GM04504 (cell line): ENCODE measurements around the gene GDPD3.
"Not testable (repeated sequence)": the region's sequence is repeated elsewhere in the genome, so short reads cannot be mapped to it uniquely, and the experiment has no call there.

ENCODE experiments used
- DNase-seq: peaks from one replicate; pipeline ENCODE4 v3.0.0-alpha.2; 2012; ENCODE audit warnings: low read depth

GDPD3 gene

DNA sequence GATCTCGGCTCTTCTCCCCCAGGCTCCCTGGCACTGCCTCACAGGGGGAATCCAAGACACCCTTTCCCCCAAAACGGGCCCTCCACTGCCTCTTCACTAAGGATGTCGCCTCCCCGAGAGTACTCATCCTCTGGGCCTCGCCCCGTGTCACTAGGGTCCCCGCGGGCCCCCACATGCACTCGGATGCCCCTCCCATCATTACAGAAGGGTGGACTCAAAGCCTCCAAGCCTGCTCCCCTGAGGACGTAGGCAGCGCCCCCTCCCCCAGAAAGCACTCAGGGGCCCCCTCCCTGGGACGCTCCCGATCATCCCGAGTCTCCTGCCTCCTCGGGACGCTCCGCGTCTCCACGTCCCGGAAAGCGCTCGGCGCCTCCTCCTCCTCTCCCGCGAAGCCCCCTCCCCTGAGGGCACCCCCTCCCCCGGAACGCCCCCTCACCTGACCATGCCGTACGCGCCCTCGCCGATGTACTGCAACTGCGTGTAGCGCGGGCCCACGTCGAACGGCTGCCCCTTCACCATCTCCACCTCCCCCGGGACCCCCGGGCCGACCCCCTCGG is 9.3 kb upstream of the GDPD3 start:
- no peak for DNase-seq

DNA sequence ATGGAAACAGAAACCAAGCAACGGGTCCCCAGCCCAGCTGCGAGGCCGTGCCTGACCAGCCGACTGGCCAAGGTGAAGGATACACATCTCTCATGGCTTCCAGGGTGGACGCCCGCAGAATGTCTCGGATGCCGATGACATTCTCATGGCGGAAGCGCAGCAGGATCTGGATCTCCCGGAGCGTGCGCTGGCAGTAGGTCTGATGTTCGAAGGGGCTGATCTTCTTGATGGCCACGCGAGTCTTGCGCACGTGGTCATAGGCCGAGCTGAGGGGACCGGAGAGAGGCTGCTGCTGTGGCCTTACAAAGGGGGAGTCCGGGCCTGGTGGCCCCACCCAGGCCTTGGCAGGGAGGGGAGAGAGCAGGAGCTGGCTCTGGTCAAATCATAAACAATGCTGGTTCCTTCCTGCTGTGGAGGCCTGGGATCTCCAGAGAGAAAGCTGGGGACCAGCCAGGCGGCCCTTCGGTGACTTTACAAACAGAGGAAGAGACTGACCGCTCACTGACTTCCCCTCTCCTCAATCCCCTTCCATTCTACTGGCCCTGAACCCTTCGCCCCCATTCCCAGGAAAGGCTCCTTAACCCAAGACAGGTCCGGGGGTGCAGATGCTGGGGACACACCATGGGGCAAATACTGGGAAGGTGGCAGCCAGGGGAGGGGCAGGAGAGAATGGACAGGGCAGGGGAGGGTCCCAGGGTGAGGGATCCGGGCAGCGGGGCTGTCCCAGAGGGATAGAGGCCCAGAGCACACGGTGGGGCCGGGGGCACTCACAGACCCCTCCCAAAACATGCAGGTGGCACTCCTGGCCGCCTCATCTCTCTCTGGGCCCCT is 8.6 kb upstream of the GDPD3 start:
- DNase-seq = no peak

DNA sequence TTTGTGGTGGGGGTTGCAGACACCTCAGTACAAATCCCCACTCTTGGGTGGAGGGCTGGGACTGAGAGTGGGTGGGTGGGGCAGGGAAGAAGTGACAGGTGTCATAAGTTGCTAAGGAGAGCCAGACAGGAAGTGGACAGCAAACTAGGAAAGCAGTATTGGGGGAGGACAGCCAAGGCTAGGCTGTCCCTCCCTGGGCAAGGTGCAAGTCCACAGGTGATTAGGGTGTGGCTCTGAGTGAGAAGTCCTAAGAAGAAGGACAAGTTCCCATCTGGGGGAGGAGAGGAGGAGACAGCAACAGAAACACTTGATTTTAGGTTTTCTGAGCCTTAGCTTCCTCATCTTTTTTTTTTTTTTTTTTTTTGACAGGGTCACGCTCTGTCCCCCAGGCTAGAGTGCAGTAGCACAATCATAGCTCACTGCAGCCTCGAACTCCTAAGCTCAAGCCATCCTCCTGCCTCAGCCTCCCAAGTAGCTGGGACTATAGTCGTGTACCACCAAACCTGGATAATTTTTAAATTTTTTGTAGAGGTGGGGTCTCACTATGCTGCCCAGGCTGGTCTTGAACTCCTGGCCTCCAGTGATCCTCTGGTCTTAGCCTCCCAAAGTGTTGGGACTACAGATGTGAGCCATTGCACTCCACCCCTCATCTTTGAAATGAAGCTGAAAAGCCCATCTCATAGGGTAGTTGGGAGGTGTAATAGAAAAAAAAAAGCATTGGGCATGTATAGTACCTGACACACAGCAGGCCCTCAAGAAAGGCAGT is 7.2 kb upstream of the GDPD3 start:
- DNase-seq = no peak

DNA sequence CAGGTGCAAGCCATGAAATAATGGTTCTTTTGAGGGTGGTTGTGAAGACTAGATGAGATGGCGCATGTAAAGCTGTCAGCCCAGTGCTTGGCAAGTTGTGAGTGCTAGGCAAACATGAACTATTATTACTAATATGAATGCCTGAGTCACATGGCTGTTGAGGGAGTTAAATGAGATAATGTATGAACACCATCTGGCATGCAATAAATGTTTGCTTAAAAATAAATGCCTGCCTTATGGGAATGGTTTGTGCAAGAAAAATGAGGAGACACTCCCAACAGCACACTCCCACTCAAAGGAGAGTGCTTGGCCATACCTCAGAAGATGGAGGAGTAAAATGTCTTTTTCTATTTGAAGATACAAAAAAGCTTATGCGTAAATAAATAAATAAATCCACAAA is 6.1 kb upstream of the GDPD3 start:
- DNase-seq = no peak

DNA sequence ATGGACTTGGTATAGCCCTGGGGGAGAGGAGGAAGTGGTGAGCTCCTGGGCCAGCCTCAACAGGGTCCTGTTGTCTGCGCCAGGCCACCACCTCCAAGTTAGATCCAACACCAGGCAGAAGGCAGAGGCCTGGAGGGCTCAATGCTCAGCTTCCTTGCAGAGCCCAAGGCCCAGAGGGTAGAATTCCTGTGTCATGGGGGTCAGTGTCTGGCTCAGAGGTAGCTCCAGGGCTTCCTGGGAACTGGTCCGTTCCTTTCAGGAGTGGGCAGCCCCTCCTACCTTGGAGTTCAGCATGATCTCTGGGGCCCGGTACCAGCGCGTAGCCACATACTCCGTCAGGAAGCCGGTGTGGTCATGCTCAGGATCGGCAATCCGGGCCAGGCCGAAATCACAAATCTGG is 4.4 kb upstream of the GDPD3 start:
- no peak for DNase-seq

DNA sequence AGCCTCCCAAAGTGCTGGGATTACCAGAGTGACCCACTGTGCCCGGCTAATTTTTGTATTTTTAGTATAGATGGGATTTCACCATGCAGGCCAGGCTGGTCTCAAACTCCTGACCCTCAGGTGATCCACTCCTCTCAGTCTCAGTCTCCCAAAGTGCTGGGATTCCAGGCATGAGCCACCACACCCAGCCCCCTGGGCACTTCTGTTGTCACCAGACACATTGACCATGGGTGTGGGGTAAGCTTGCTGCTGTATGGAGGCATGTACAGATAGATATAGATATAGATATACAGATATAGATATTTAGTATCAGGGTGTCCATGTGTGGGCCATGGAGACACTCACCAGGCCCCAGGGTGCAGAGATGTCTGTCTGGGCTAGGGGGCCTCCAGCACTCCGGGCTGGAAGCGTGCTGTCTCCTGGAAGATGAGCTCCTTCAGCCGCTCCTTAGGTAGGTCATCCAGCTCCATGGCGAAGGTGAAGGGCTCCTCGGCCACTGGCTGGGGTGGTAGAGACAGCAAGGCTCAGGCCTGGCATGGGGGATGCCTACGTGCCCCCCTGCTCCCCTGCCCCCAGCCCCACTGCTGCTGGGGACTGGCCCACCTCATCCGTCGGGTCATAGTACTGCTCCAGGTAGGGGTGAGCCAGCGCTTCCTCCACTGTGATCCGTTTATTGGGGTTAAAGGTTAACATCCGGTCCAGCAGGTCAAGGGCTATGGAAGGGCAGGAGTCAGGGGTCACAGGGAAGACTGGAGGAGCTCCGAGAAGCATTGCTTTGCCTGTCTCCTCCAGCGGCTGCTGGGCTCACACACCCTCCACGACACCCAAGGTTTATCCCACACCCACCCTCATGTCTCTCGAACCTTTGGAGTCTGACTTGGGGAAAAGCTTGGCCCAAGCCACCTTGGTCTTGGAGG is 3.2 kb upstream of the GDPD3 start:
- DNase-seq = no peak

DNA sequence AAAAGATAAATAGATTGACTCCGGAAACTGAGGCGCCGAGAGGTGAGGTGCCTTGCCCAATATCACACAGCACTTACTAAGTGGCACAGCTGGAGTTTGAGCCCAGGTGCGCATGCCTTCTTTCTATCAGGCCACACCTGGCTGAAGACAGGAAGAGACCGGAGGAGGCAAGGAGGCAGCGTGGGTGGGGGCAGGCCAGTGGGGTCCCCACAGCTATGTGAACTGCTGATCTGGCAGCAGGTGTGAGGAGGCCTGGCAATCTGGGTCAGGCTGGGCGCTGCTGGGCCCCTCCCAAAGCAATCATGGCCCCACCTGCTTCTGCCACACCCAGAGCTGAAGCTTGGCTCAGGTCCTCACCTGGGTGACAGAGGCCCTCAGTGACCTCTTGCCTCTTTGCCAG is 1.9 kb upstream of the GDPD3 start:
- DNase-seq = no peak

DNA sequence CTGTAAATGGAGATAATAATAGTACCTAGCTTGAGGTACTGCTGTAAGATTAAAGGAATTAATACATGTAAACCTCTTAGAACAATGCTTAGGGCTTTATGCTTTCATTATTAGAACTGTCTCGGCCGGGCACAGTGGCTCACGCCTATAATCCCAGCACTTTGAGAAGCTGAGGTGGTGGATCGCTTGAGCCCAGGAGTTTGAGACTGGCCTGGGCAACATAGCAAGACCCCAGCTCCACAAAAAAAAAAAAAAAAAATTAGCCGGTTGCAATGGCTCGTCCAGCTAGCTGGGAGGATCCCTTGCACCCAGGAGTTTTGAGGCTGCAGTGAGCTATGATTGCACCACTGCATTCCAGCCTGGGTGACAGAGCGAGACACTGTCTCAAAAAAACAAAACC is 1.5 kb upstream of the GDPD3 start:
- DNase-seq = not testable (repeated sequence)

DNA sequence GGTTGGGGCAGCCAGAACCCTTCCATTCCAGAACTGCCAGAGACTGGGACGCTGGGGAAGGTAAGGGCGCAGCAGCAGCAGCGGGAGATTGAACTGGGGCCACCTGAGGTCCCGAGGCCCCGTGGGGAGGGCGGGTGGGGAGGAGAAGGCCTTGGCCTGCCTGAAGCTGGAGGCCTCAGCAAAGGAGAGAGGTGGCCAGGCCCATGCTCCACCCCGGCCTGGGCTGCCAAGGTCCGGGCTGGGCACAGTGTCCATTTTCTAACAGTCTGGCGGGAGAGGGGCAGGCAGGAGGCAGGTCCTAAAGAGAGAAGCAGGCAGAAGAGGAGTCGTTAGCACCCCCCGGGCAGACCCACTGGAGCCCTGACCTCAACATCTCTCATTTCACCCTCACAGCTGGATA is 1.1 kb upstream of the GDPD3 start:
- DNase-seq = no peak

DNA sequence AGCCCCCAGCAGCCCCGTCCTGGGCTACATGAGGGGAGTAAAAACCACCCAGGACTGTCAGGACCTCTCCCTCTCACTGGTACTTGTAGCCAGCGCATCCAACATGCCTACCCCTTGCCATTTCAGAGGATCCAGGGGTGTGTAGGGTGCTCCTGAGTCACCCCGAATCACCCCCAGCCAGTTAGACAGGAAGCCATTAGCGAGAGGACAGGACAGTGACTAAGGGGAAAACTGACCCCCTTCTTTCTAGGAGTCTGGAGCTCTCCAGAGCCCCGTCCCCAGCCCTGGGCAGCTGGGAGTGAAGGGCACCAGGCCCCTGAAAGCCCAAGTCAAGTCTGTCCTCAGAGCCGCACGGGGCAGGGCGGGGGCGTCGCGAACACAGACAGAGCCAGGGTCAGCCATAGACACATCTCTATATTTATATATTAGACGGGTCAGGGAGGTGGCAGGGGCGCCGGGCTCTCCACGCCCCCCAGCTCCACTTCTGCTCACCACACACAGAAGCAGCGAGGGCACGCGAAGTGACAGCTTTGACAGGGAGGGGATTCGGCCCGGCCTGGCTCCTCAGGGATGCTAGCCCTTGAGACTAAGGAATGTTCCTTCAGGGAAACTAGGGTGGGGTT is 485 bp upstream of the GDPD3 start:
- no peak for DNase-seq

DNA sequence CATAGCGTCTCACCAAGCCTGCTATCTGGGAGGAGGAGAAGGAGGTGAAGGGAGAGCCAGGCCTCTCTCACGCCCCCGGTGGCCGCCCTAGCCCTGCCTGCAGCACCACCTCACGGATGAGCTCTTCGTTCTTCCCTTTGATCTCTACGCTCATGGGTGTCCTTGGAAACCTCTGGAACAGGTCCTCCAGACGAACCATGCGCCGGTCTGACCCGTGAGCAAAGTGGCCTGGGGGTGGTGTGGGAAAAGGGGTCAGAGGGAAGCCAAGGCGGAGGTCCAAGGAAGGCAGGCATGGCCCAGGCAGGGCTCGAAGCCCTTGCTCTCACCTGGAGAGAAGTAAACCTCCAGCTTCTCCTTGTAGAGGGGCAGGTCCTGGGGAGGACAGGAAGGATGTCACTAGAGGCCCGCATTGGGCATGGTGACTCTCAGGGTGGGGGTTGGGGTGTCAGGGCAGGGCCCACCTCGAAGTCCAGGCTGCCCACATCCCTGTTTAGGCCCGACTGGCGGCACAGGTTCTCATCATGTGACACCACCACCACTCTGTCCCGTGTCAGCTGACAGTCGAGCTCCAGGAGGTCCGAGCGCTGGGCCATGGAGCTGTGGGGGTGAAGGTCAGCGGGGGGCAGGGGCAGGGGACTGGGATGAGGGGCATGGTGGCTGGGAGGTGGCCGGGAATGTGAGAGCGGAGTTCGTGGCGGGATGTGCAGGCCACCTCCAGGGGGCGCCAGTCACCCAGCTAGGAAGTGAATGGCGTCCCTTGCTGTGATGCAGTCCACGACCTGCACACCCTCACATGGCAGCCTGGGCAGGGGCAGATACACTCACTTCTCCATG is 923 bp downstream of the GDPD3 start:
- no peak for DNase-seq

DNA sequence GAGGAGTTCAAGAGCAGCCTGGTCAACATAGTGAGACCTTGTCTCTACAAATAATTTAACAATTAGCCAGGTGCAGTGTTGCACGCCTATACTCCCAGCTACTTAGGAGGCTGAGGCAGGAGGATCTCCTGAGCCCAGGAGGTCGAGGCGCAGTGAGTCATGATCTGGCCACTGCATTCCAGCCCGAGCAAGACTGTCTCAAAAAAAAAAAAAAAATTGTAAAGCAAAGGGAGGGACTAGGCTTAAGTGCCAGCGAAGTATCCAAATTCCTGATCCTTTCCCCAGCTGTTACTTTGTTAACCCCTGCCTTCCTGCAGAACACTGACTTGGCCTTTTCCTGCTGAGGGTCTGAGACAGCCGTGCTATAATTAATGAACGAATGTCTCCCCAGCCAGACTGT is 2.7 kb downstream of the GDPD3 start:
- no peak for DNase-seq

DNA sequence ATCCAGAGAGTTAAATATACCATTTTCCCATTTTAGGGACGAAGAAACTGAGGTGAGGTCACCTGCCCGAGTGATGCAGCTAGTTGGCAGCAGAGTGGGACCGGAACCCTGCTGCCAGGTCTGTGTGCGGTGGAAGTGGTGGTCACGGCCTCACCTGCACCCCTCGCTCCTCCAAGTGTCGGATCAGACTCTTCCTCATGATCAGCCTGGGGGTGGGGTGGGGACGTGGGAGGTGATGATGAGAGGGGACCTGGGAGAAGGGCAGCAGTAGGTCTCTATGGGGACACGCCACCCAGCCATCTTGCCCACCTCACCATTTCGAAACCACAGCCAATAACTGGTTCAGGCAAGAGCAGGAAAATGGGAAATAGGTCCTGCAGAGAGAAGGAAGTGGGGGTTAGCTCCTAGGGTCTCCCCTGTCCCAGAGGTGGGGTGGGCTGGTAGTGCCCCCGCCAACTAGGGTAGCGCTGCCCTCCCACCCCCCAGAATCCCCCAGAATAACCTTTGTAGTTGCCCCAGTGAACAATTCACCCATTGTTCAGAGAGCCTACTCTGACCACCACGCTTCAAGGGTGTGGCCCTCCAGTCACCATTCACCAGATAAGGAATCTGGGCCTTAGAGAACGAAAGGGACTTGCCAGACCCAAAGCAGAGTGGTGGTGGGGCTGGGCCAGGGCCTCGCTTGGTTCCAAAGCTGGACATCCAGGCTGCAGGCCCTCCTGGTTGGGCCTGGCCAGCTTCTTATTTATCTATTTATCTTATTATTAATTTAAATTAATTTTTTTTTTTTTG is 5.1 kb downstream of the GDPD3 start:
- DNase-seq = no peak

DNA sequence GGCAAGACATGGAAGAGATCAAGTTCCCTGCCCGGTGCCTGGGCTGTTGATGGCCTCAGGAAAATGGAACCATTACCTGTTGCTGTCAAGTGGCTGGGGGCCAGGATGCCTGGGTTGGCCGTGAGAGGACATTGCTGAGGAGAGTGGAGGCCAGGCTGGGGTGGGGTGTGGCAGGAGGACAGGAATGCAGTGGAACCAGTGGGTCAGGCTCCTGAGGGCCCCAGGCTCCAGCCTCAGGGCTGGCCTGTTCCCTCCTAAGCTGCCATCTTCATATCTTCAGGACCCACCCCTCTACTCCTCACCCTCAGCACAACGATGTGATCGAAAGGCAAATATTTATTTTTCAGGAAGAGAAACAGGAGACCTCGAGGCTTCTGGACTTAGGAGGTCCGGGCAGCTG is 8.8 kb downstream of the GDPD3 start:
- DNase-seq = no peak

DNA sequence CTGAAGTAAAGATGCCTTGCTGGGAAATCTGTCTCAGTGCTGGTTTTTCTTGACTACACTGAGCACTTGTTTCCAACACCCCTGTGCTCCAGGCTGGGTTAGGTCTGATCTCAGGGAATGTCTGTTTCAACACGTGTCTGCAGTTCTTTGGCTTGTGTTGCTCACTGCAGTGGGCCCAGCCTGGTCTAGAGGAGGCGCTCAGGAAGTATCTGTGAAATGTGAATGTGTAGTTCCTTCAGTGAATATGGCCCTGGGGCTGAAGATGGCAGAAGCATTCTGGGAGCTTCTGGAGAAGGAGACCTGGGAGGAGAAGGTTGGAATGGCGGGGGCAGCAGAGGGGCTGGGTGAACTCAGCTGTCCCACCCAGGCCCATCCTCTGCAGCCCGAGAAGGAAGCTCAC is 9.2 kb downstream of the GDPD3 start:
- DNase-seq = no peak

DNA sequence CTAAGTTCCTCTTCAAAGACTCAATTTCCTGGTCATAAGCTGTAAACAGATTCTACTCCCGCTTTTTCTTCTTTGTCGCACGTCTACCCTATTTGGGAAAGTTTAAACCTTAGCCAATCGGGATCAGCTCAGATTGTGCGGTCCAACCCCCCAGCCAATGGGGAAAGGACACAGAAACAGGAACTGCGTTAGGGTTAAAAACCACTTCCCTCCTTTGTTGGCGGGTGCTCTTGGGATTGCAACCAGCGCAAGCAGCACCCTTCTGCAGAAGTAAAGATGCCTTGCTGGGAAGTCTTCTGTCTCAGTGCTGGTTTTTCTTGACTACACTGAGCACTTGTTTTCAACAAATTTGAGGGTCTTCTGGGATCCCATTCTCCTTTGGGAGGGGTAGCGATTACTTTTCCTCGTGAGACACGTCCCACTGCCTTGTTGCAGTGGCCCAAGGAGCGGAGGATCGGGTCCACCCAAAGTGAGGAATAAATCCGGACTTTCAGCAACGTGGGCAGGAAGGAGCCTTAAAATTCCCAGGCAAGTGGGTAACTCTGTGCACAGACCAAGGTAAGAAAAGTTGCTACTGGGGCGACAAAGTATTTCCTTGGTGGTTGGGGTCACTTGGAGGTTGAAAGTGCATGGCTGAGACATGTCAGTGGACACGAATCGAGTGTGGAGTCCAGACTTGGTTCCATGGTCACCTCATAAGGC is 16.3 kb downstream of the GDPD3 start:
- DNase-seq = no peak

DNA sequence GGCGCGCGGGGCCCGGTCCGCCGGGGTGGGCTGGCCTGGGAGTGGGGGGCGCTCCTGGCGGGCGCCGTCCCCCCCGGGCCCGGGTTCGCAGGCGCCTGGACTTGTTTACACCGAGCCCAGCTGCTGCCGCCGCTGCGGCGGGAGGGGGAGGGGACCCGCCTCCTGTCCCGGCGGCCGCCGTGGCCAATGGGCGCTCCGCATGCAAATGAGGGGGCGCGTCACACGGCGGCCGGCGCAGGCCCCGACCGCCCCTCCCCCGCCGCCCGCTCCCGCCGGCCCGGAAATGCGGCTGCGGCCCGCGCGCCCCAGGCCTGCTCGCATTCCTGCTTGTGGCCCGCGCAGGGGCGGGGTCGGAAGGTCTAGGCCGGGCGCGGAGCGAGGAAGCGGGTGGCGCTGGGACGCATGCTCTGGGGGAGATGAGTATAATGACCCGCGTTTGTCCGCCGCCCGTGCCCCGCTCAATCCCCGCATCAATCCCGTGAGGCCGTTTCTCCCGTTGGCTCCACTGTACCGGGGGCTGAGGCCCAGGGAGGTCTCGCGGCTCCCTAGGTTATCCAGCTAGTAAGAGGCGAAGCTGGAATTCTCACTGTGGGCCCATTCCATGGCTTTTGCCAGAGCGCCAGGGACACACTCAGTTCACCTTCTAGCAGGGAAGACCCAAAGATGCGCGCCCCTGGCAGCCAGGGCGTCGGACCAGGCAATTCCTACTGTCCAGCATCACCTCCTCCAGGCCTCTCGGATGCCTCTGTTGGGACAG is 17.1 kb downstream of the GDPD3 start, which contains the start of gene YPEL3:
Gene YPEL3, minus strand, starts transcription at position 109 of the 757 bp plus-strand sequence. CDS start 731 bp downstream, outside the sequence.
- DNase-seq = peak; percentile 74
